ENCODE data around the gene JMJD6. TPM values are rescaled to one million over a fixed set of nuclear protein-coding genes. Genes with fewer than 3 reads are reported as not detected.

The JMJD6 gene
- total and polyA plus RNA-seq, 2 of the 8 experiments (the other 6 are each of a cell fraction or from before 2014, with no cell fraction given): 8.6 to 18.6 TPM

DNA sequence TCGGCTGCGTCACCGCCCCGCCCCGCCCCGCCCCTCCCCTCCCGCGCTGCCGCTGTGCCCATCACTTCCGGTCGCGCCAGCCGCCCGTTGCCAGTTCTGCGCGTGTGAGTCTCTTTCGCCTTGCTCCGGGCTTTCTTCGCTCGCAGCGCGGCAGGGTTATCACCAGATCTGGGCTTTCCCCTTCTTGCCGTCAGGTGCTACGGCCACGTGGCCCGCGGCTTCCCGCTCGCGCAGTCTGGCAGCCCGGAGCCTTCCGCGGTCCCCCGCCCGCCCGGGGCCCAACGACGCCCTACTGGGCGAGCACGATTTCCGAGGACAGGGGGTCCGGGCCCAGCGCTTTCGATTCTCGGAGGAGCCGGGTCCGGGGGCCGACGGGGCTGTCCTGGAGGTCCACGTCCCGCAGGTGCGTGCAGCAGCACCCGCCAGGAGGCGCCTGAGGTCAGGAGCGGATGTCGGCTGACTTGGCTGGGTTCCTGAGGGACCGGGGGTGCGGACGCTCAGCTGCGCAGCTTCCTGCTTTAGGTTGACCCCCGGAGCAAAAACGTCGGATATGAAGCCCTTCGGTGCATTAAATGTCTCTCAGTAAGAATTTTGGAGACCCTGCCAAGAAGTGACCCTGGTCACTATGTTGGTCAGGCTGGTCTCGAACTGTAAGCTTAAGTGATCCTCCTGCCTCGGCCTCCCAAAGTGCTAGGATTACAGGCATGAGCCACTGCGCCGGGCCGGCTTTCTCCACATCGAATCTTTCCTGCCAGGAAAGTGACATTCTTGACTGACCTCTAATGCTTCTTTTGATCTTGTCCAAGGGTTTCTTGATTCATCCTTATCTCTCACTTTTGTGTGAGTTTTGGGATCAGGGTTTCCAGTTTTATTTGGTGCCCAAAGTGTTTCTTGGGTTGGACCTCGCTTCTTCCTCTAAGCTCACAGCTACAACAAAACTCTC is 641 bp upstream of the JMJD6 start, which contains the start of gene METTL23 (continued):
- TF ChIP-seq, protein P1, sequence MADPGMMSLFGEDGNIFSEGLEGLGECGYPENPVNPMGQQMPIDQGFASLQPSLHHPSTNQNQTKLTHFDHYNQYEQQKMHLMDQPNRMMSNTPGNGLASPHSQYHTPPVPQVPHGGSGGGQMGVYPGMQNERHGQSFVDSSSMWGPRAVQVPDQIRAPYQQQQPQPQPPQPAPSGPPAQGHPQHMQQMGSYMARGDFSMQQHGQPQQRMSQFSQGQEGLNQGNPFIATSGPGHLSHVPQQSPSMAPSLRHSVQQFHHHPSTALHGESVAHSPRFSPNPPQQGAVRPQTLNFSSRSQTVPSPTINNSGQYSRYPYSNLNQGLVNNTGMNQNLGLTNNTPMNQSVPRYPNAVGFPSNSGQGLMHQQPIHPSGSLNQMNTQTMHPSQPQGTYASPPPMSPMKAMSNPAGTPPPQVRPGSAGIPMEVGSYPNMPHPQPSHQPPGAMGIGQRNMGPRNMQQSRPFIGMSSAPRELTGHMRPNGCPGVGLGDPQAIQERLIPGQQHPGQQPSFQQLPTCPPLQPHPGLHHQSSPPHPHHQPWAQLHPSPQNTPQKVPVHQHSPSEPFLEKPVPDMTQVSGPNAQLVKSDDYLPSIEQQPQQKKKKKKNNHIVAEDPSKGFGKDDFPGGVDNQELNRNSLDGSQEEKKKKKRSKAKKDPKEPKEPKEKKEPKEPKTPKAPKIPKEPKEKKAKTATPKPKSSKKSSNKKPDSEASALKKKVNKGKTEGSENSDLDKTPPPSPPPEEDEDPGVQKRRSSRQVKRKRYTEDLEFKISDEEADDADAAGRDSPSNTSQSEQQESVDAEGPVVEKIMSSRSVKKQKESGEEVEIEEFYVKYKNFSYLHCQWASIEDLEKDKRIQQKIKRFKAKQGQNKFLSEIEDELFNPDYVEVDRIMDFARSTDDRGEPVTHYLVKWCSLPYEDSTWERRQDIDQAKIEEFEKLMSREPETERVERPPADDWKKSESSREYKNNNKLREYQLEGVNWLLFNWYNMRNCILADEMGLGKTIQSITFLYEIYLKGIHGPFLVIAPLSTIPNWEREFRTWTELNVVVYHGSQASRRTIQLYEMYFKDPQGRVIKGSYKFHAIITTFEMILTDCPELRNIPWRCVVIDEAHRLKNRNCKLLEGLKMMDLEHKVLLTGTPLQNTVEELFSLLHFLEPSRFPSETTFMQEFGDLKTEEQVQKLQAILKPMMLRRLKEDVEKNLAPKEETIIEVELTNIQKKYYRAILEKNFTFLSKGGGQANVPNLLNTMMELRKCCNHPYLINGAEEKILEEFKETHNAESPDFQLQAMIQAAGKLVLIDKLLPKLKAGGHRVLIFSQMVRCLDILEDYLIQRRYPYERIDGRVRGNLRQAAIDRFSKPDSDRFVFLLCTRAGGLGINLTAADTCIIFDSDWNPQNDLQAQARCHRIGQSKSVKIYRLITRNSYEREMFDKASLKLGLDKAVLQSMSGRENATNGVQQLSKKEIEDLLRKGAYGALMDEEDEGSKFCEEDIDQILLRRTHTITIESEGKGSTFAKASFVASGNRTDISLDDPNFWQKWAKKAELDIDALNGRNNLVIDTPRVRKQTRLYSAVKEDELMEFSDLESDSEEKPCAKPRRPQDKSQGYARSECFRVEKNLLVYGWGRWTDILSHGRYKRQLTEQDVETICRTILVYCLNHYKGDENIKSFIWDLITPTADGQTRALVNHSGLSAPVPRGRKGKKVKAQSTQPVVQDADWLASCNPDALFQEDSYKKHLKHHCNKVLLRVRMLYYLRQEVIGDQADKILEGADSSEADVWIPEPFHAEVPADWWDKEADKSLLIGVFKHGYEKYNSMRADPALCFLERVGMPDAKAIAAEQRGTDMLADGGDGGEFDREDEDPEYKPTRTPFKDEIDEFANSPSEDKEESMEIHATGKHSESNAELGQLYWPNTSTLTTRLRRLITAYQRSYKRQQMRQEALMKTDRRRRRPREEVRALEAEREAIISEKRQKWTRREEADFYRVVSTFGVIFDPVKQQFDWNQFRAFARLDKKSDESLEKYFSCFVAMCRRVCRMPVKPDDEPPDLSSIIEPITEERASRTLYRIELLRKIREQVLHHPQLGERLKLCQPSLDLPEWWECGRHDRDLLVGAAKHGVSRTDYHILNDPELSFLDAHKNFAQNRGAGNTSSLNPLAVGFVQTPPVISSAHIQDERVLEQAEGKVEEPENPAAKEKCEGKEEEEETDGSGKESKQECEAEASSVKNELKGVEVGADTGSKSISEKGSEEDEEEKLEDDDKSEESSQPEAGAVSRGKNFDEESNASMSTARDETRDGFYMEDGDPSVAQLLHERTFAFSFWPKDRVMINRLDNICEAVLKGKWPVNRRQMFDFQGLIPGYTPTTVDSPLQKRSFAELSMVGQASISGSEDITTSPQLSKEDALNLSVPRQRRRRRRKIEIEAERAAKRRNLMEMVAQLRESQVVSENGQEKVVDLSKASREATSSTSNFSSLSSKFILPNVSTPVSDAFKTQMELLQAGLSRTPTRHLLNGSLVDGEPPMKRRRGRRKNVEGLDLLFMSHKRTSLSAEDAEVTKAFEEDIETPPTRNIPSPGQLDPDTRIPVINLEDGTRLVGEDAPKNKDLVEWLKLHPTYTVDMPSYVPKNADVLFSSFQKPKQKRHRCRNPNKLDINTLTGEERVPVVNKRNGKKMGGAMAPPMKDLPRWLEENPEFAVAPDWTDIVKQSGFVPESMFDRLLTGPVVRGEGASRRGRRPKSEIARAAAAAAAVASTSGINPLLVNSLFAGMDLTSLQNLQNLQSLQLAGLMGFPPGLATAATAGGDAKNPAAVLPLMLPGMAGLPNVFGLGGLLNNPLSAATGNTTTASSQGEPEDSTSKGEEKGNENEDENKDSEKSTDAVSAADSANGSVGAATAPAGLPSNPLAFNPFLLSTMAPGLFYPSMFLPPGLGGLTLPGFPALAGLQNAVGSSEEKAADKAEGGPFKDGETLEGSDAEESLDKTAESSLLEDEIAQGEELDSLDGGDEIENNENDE (IDR thresholded peaks at IDR 0.05; ENCODE audit: insufficient replicate concordance, low read length): no peak
- TF ChIP-seq BACH1 (IDR thresholded peaks at IDR 0.05; ENCODE audit: low read length): no peak
- TF ChIP-seq TAF1 (IDR thresholded peaks at IDR 0.05; ENCODE audit: low read depth, low read length): peak; percentile 91
- TF ChIP-seq, protein P2, sequence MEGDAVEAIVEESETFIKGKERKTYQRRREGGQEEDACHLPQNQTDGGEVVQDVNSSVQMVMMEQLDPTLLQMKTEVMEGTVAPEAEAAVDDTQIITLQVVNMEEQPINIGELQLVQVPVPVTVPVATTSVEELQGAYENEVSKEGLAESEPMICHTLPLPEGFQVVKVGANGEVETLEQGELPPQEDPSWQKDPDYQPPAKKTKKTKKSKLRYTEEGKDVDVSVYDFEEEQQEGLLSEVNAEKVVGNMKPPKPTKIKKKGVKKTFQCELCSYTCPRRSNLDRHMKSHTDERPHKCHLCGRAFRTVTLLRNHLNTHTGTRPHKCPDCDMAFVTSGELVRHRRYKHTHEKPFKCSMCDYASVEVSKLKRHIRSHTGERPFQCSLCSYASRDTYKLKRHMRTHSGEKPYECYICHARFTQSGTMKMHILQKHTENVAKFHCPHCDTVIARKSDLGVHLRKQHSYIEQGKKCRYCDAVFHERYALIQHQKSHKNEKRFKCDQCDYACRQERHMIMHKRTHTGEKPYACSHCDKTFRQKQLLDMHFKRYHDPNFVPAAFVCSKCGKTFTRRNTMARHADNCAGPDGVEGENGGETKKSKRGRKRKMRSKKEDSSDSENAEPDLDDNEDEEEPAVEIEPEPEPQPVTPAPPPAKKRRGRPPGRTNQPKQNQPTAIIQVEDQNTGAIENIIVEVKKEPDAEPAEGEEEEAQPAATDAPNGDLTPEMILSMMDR (IDR thresholded peaks at IDR 0.05; ENCODE audit: control extremely low read depth in 1 of 3, insufficient read depth in 1 of 3, low read depth in 1 of 3, low read length in 3 of 3): peak; percentile 58 to 68 (median 67)
- TF ChIP-seq KDM1A (IDR thresholded peaks at IDR 0.05; ENCODE audit: borderline replicate concordance, low read length): 0 out of 2 replicates have a peak, but pooled peaks have one; percentile 14
- peak; percentile 7 for TF ChIP-seq KDM4A (IDR thresholded peaks at IDR 0.05; ENCODE audit: low read depth, low read length, severe bottlenecking)
- TF ChIP-seq SIX5 (IDR thresholded peaks at IDR 0.05; ENCODE audit: low read depth, low read length): no peak

Measured in H1 (cell line).